Measurements from ENCODE around the gene FURIN.
"Not testable (repeated sequence)": the region's sequence is repeated elsewhere in the genome, so short reads cannot be mapped to it uniquely, and the experiment has no call there.

Gene FURIN

DNA sequence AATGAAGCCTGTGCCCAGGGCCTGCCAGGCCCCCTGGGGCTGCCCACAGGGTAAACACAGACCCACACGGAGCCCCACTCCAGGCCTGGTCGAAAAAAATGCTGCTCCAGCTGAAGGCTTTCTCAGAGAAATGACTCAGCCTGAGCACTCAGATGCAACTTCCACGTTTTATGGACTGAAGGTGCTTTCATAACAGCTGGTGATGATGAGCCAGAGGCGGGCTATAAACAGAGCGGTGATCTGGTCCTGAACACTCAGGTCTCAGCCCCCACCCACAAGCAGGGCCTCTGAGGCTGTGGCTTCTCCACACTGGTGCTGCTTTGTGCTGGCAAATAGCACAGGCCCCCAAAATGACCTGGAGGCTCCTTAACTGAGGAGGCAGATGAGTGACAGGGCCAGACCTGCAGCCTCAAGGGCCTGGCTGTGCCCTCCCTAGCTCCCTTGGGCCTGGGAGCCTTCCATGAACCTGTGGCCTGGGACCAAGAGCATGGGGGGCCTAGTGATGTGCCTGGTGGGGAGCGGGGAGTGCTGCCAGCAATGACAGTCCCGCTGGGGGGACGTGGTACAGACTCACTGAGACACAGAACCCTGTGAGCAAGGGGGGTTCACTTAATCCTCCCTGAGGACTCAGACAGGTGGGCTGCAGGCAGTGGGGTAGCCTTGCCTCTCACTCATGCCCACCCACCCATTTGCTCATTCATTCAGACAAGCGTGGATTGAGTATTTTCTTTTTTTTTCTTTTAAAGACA, 23.0 kb upstream of the FURIN start:
- no peak for DNase-seq

DNA sequence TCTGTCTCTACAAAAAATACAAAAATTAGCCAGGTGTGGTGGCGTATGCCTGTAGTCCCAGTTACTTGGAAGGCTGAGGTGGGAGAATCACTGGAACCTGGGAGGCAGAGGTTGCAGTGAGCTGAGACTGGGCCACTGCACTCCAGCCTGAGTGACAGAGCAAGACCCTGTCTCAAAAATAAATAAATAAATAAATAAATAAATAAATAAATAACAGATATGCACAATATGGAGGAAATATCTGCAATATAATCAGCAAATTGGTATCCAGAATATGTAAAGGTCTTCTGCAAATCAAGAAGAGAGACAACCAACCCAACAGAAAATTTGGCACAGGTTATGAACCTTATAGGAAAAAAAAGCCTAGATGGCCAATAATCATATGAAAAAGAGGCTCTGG, 19.0 kb upstream of the FURIN start:
- not testable (repeated sequence) for DNase-seq

- no peak for DNase-seq
Observed at GRCh38 chr15:90851114-90851513, 17.3 kb upstream of the FURIN start.

- DNase-seq, result no peak
Observed at GRCh38 chr15:90851940-90852339, 16.4 kb upstream of the FURIN start.

- no peak for DNase-seq
Observed at GRCh38 chr15:90855139-90855538, 13.2 kb upstream of the FURIN start.

GRCh38 chr15:90857337-90857736, 11.1 kb upstream of the FURIN start:
- DNase-seq, result no peak

DNA sequence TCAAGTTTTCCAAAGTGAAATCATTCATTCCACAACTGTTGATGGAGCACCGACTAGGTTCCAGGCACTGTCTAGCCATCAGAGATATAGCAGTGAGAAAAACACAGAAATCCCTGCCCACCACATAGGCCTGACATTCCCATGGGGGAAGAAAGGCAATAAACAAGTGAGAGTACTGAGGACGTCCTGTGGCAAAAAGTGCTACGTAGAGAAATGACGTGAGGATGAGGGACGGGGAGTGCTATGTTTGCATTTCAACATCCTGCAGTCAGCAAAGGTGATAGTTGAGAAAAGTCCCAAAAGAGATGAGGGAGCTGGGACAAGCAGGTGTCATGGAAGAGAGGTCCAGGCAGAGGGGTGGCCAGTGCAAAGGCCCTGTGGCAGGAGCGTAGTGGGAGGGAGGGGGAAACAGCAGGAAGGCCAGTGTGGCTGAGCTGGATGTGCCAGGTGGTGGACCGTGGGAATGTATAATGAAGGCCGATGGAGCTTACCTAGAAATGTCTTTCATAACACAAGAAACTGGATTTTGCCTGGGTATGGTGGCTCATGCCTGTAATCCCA, 10.4 kb upstream of the FURIN start:
- no peak for DNase-seq

- no peak for DNase-seq
Observed at GRCh38 chr15:90859234-90860131, 8.9 kb upstream of the FURIN start.

- DNase-seq, result no peak
Observed at GRCh38 chr15:90860450-90860849, 7.9 kb upstream of the FURIN start.

DNA sequence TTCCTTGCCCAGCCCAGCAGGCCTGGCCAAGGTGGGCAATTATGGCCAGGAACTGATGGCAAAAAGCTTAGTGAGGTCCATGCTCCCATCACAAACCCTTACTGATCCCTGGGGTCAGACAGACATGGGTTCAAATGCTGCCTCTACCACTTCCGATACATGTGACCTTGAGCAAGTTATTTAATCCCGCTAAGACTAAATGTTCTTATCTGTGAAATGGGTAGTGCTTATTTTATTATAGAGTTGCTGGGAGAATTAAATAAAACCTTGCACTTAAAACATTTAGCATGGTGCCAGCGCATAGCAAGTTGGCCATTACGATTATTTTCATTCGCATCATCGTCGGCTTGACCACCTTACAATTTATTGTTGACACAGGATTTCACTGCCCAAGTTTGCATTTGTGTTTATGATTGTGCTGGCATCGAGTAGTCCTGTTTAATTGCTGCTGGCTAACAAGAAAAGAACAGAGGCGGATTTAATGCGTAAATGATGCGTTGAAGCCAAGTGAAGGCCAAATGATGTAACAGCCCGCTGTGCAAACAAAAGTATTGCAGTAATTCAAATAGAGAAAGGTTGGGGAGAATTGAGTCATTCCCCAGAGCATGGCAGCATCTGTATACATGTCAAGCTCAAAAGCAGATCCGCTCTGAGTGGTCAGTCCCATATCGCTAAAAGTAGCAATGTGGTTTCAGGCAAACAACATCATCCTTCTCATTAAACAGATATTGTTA, 7.3 kb upstream of the FURIN start:
- DNase-seq, result no peak

GRCh38 chr15:90862487-90862886, 5.9 kb upstream of the FURIN start:
- no peak for DNase-seq

GRCh38 chr15:90862964-90863778, 5.2 kb upstream of the FURIN start:
- DNase-seq, result no peak

- DNase-seq, result no peak
Observed at GRCh38 chr15:90863987-90864386, 4.4 kb upstream of the FURIN start.

- no peak for DNase-seq
Observed at GRCh38 chr15:90864507-90864906, 3.9 kb upstream of the FURIN start.

GRCh38 chr15:90865702-90866101, 2.7 kb upstream of the FURIN start:
- no peak for DNase-seq

GRCh38 chr15:90866161-90866715, 2.1 kb upstream of the FURIN start:
- no peak for DNase-seq

- no peak for DNase-seq
Observed at GRCh38 chr15:90866800-90867199, 1.6 kb upstream of the FURIN start.

GRCh38 chr15:90869140-90869541, 753 bp downstream of the FURIN start:
- no peak for DNase-seq

DNA sequence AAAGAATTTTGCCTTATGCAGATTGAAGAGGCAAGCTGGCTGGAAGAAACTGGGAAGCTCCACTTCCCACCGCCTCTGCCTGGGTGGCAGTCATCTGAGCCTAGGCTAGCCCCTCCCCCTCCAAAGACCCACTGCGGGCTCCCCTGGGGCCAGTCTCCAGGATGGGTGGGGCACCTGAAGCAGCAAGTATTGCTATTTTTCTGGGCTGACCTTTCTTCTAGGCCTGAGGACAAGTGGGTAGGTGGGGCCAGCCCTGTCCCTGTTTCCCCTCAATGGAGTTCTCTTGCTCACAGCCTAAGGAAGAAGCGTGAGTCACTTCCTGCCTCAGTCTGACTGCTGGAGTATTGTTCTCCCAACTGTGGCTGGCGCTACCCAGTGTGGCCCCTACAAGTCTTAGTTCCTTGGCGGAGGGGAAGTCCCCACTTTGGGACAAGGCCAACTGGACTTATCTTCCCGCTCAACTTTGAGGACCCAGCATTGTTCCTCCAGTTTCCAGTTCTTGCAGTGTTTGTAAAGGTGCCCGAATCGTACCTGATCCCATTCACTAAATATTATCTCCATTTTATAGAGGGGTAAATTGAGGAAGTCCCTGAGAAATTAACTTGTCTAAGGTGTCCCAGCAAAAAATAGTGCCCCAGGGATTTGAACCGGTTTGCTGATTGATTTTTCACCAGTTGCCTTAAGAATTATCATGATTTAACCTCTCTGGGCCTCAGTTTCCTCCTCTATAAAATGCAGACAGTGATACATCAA, 1.4 kb downstream of the FURIN start:
- no peak for DNase-seq

DNA sequence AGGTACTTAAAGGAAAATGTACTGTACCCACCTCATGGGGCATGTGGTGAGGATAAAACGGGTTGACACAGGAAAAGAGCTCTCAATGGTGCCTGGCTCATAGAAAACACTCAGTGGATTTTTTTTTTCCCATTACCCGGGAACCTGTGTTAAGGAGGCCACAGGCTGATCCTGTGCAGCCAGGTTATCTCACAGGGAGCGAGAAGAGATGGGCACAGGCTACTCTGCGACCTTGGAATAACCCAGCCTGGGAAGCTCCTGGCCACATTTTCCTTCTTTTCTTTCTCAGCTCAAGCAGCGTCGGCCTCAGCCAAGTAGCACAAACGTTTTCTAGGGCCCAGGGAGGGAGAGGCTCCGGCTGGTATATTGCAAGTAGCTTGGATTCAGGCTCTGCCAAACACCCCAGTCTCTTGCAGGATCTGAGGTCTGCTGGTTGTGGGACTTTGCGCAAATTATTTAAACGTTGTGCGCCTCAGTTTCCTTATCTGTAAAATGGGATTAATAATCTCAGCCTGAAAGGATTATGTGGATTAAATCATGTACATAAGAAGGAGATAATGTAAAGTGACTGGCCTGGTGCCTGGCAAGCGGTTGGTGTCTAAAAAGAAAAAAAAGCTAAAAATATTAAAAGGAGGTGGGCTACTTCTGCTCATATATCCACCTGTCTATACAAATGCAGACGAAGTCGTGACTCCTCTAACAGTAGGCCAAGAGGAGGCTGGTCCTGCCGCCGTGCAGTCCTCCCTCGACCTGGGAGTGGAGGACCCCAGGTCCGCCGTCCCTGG, 2.2 kb downstream of the FURIN start:
- peak; percentile 36 for DNase-seq

All from retina (tissue), 1 donor.